Endothelial cell of umbilical vein (primary cell): ENCODE measurements around the gene ADGRG7. TPM values are rescaled to one million over a fixed set of nuclear protein-coding genes. Genes with fewer than 3 reads are reported as not detected.

Experiments used
- BruUV-seq: library from RNA; stranded (reverse); fragments of 400-500 nt; replicated peaks from 2 replicates; lab custom pipeline; 2021; lab: Mats Ljungman, UMichigan
- CTCF ChIA-PET: fragments of 300-600, 350-600 bp; sonication (Branson Sonifier 250); formaldehyde crosslinking; loops from one replicate; lab custom pipeline; 2021; ENCODE audit warnings: antibody characterized with exemption, inconsistent platforms; lab: Charles Lee
- POLR2A ChIA-PET: fragments of 300-600, 350-600 bp; sonication (Branson Sonifier 250); formaldehyde crosslinking; loops from one replicate; lab custom pipeline; 2021; ENCODE audit warnings: antibody characterized with exemption, inconsistent platforms; lab: Charles Lee
- DNase-seq: peaks from one replicate; pipeline ENCODE4 v3.0.0-alpha.2; 2011; ENCODE audit warnings: low read depth, low spot score
- FAIRE-seq: peaks from 2 replicates; lab custom pipeline; 2011; peaks lifted over from hg19 to GRCh38; lab: Jason Lieb, UNC
- H2AFZ ChIP-seq: 2 replicates; pipeline ENCODE4 v1.6.0; 2012; ENCODE audit warnings: low read depth, low read length, control low read depth, inconsistent platforms
- H3K27ac ChIP-seq: 2 replicates; pipeline ENCODE4 v1.5.1; 2011; ENCODE audit warnings: low read depth, mild to moderate bottlenecking, control low read depth, low read length, moderate library complexity; ENCODE audit not compliant: insufficient read depth
- H3K27me3 ChIP-seq, 2 experiments: 2 replicates each; pipeline versions ENCODE4 v1.6.0 to v1.6.1; 2011; ENCODE audit warnings: low read length in 2 of 2, mixed read lengths in 1 of 2; ENCODE audit not compliant: control insufficient read depth in 2 of 2, insufficient read depth in 2 of 2
- H3K36me3 ChIP-seq, 2 experiments: 2 replicates in 1 of 2; 3 replicates in 1 of 2; pipeline ENCODE4 v1.5.1; 2011; ENCODE audit warnings: low read length in 2 of 2, mild to moderate bottlenecking in 1 of 2, moderate library complexity in 1 of 2; ENCODE audit not compliant: control insufficient read depth in 2 of 2, insufficient read depth in 2 of 2; ENCODE audit errors: extremely low read depth in 1 of 2
- H3K4me1 ChIP-seq: 3 replicates; pipeline ENCODE4 v1.5.1; 2011; ENCODE audit warnings: mild to moderate bottlenecking, low read length; ENCODE audit not compliant: control insufficient read depth, insufficient read depth; ENCODE audit errors: extremely low read depth
- H3K4me2 ChIP-seq: 2 replicates; pipeline ENCODE4 v1.6.1; 2011; ENCODE audit warnings: low read length, control low read depth, mixed read lengths; ENCODE audit not compliant: insufficient read depth
- H3K4me3 ChIP-seq, 3 experiments: fragments of 200-600 bp in 1 of 3; sonication (generic), shearing (Covaris generic) in 1 of 3; replicated peaks in 1 of 3; 2 replicates each; pipeline ENCODE4 v1.5.1; 2011 to 2016; ENCODE audit warnings: control low read depth in 3 of 3, low read length in 3 of 3, mild to moderate bottlenecking in 2 of 3, inconsistent platforms in 1 of 3, low read depth in 1 of 3, moderate library complexity in 1 of 3; ENCODE audit not compliant: insufficient read depth in 1 of 3
- H3K79me2 ChIP-seq: 2 replicates; pipeline ENCODE4 v1.6.0; 2012; ENCODE audit warnings: low read length, inconsistent platforms; ENCODE audit not compliant: control insufficient read depth, insufficient read depth
- H3K9ac ChIP-seq: replicated peaks from 2 replicates; pipeline ENCODE3; 2011; ENCODE audit warnings: low read length, control low read depth; ENCODE audit not compliant: insufficient read depth; ENCODE audit errors: extremely low read depth
- H3K9me1 ChIP-seq: replicated peaks from 3 replicates; pipeline ENCODE4 v1.6.0; 2011; ENCODE audit warnings: mild to moderate bottlenecking, low read length; ENCODE audit not compliant: control insufficient read depth, insufficient read depth; ENCODE audit errors: extremely low read depth
- H3K9me3 ChIP-seq: replicated peaks from 2 replicates; pipeline ENCODE4 v1.5.1; 2012; ENCODE audit warnings: low read length, inconsistent platforms; ENCODE audit not compliant: control insufficient read depth, insufficient read depth
- H4K20me1 ChIP-seq: replicated peaks from 2 replicates; pipeline ENCODE3; 2011; ENCODE audit warnings: mild to moderate bottlenecking, low read length; ENCODE audit not compliant: control insufficient read depth, insufficient read depth; ENCODE audit errors: extremely low read depth
- EZH2 ChIP-seq: IDR thresholded peaks from 2 replicates; pipeline ENCODE4 v1.6.1; 2012; ENCODE audit warnings: borderline replicate concordance, low read depth, mild to moderate bottlenecking, moderate library complexity, low read length, inconsistent platforms; ENCODE audit not compliant: severe bottlenecking
- FOS ChIP-seq: IDR thresholded peaks from 2 replicates; pipeline ENCODE4 v1.6.1; 2011; ENCODE audit warnings: mild to moderate bottlenecking, low read length, moderate library complexity, borderline replicate concordance; ENCODE audit not compliant: insufficient read depth
- GATA2 ChIP-seq: IDR thresholded peaks from 2 replicates; pipeline ENCODE4 v1.7.0; 2011; ENCODE audit warnings: low read depth, mild to moderate bottlenecking, moderate library complexity, mixed read lengths, low read length; ENCODE audit not compliant: insufficient read length, insufficient read depth
- JUN ChIP-seq: IDR thresholded peaks from 2 replicates; pipeline ENCODE4 v1.6.1; 2011; ENCODE audit warnings: borderline replicate concordance, low read depth; ENCODE audit not compliant: insufficient read length, insufficient read depth
- MYC ChIP-seq: IDR thresholded peaks from one replicate; pipeline ENCODE4 v1.6.1; 2011; ENCODE audit warnings: mild to moderate bottlenecking, low read depth, low read length
- POLR2A ChIP-seq: IDR thresholded peaks from 2 replicates; pipeline ENCODE4 v1.6.1; 2012; ENCODE audit warnings: low read depth, mild to moderate bottlenecking, control low read depth, low read length
- POLR2AphosphoS5 ChIP-seq: IDR thresholded peaks from 2 replicates; pipeline ENCODE4 v1.6.1; 2012; ENCODE audit warnings: low read depth, mild to moderate bottlenecking, control low read depth, low read length, moderate library complexity; ENCODE audit not compliant: insufficient read depth
- dilution Hi-C: fragments of 300-500 bp; cut with MboI; formaldehyde crosslinking; loops from one replicate; pipeline ENCODE4 v1.15.0; 2019; ENCODE audit warnings: low sequenced_read_pairs; ENCODE audit not compliant: extremely low pct_ligation_motif_present
- intact Hi-C: fragments of 100-400 bp; cut with micrococcal nuclease; formaldehyde crosslinking; loops from one replicate; pipeline ENCODE4 v1.10.0; 2022
- polyA plus RNA-seq, 4 experiments: library from polyadenylated mRNA; depleted of rRNA in 3 of 4; stranded (reverse) in 3 of 4; unstranded in 1 of 4; fragments of >200 nt; gene quantifications; 2 replicates each; pipeline versions ENCODE4 v1.2.1 to v1.2.3, GENCODE V29; 2011 to 2012; ENCODE audit warnings: missing spikeins in 1 of 4
- total RNA-seq: library from RNA; stranded (reverse); gene quantifications from 2 replicates; pipeline ENCODE4 v1.2.3, GENCODE V29; 2021
- TF ChIP-seq, protein P1 (sequence below), 2 donors: IDR thresholded peaks; 1 replicate in 1 of 2; 2 replicates in 1 of 2; pipeline ENCODE4 v1.5.1; 2011; ENCODE audit warnings: low read length in 2 of 2, mild to moderate bottlenecking in 2 of 2, moderate library complexity in 2 of 2, control low read depth in 1 of 2, inconsistent platforms in 1 of 2, low read depth in 1 of 2; ENCODE audit not compliant: insufficient read depth in 1 of 2; ENCODE audit errors: extremely low read depth in 1 of 2
- TF ChIP-seq, protein P2 (sequence below): IDR thresholded peaks from 2 replicates; pipeline ENCODE4 v1.6.1; 2011; ENCODE audit not compliant: insufficient read depth, insufficient read length

ADGRG7 gene
- total and polyA plus RNA-seq, 2 donors (not counting 3 experiments of a cell fraction or from before 2014, with no cell fraction given): not detected

DNA sequence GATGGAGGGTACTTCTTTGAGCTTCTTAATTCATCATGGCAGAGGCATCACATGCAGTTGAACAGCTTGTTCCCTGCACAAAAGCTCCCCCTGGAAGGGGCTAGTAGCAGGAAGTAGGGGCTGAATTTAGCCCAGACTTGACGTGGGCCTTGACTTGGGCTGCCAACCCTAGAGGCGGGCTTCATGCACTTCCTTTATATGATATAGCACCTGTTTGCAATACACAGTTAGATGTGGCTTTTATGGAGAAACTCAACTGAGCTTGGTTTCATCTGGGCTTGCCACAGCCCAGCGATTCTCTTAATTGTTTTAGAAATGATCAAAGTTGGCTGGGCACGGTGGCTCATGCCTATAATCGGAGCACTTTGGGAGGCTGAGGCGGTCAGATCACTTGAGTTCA, 33.7 kb upstream of the ADGRG7 start:
- DNase-seq (no peak), FAIRE-seq (no peak)
- CTCF ChIA-PET: interaction anchor here (2.7 to 3.7 kb wide), 2 partner anchors 14 to 113 kb away, joined by 10 to 23 read pairs; no protein-coding TSS in a partner anchor
- H3K9ac ChIP-seq: no peak overlapping the region
- H3K4me3 ChIP-seq: no peak overlapping the region
- no peak overlapping the region for H3K27ac ChIP-seq
- no peaks in the 10 kb centered on the region for H3K9me1 ChIP-seq
- no peaks in the 10 kb centered on the region for H4K20me1 ChIP-seq
- intact Hi-C loops (no loop called here), dilution Hi-C loops (no loop called here)
- TF ChIP-seq MYC (no peak), POLR2A (no peak), EZH2 (no peak), FOS (no peak), POLR2AphosphoS5 (no peak), JUN (no peak), GATA2 (no peak)
- TF ChIP-seq, protein P1, sequence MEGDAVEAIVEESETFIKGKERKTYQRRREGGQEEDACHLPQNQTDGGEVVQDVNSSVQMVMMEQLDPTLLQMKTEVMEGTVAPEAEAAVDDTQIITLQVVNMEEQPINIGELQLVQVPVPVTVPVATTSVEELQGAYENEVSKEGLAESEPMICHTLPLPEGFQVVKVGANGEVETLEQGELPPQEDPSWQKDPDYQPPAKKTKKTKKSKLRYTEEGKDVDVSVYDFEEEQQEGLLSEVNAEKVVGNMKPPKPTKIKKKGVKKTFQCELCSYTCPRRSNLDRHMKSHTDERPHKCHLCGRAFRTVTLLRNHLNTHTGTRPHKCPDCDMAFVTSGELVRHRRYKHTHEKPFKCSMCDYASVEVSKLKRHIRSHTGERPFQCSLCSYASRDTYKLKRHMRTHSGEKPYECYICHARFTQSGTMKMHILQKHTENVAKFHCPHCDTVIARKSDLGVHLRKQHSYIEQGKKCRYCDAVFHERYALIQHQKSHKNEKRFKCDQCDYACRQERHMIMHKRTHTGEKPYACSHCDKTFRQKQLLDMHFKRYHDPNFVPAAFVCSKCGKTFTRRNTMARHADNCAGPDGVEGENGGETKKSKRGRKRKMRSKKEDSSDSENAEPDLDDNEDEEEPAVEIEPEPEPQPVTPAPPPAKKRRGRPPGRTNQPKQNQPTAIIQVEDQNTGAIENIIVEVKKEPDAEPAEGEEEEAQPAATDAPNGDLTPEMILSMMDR (IDR thresholded peaks at IDR 0.05; ENCODE audit: extremely low read depth in 1 of 2, insufficient read depth in 1 of 2, low read depth in 1 of 2, low read length in 2 of 2): no peak
- TF ChIP-seq, protein P2, sequence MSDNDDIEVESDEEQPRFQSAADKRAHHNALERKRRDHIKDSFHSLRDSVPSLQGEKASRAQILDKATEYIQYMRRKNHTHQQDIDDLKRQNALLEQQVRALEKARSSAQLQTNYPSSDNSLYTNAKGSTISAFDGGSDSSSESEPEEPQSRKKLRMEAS: no peak
- no TSS peak for BruUV-seq
- no peaks in the 10 kb centered on the region for H3K9me3 ChIP-seq
- H3K36me3 ChIP-seq: no peaks in the 10 kb centered on the region
- H2AFZ ChIP-seq: no peak overlapping the region
- POLR2A ChIA-PET: no interaction called here
- no peaks in the 10 kb centered on the region for H3K4me1 ChIP-seq
- no peak overlapping the region for H3K4me2 ChIP-seq
- H3K27me3 ChIP-seq: no peaks in the 10 kb centered on the region
- no peaks in the 10 kb centered on the region for H3K79me2 ChIP-seq
